Lower leg skin (tissue), 4 donors: ENCODE results near the gene CHIC2. TPM values are rescaled to one million over a fixed set of nuclear protein-coding genes. Genes with fewer than 3 reads are reported as not detected.

Experiments
- DNase-seq, 2 donors: peaks; one replicate each; pipeline ENCODE4 v3.0.0-alpha.2; 2019; ENCODE audit warnings: low spot score in 2 of 2
- H3K4me3 ChIP-seq: fragments of 200-600 bp; sonication (generic); 2 replicates; pipeline ENCODE4 v1.5.1; 2017; ENCODE audit warnings: mild to moderate bottlenecking, low read depth; ENCODE audit not compliant: poor library complexity, severe bottlenecking
- POLR2A ChIP-seq, 2 donors: fragments of 450-650 bp; IDR thresholded peaks; one replicate each; pipeline ENCODE4 v1.6.1; 2016 to 2017; ENCODE audit warnings: antibody characterized with exemption in 2 of 2, mild to moderate bottlenecking in 1 of 2, moderate library complexity in 1 of 2
- WGBS, 2 donors: methylation state at CpG; one replicate each; pipeline ENCODE4 v1.1.5; 2018; 5-methylcytosine and 5-hydroxymethylcytosine counted together
- intact Hi-C: fragments of 100-400 bp; cut with DNase I; formaldehyde crosslinking; loops from one replicate; pipeline ENCODE4 v1.15.0; 2023; ENCODE audit warnings: low total_unique reads
- total RNA-seq, 4 donors: library from RNA; depleted of rRNA; stranded (reverse); fragments of >200 nt; gene quantifications; one replicate each; pipeline ENCODE4 v1.1.0, GENCODE V29; 2016
- TF ChIP-seq, protein P1 (sequence below), 3 donors: fragments of 450-650 bp; IDR thresholded peaks; one replicate each; pipeline ENCODE4 v1.5.1; 2016; ENCODE audit warnings: antibody characterized with exemption in 3 of 3, mild to moderate bottlenecking in 3 of 3, moderate library complexity in 2 of 3

The CHIC2 gene
- total RNA-seq, 4 donors from 2014 or later = 63.0 to 80.7 (median 69.8) TPM

GRCh38 chr4:54065282-54066087, 1.1 kb upstream of the CHIC2 start:
- 32 to 47% methylated on average over 6 of the region's 6 CpGs for WGBS, 2 donors
- TF ChIP-seq, protein P1, sequence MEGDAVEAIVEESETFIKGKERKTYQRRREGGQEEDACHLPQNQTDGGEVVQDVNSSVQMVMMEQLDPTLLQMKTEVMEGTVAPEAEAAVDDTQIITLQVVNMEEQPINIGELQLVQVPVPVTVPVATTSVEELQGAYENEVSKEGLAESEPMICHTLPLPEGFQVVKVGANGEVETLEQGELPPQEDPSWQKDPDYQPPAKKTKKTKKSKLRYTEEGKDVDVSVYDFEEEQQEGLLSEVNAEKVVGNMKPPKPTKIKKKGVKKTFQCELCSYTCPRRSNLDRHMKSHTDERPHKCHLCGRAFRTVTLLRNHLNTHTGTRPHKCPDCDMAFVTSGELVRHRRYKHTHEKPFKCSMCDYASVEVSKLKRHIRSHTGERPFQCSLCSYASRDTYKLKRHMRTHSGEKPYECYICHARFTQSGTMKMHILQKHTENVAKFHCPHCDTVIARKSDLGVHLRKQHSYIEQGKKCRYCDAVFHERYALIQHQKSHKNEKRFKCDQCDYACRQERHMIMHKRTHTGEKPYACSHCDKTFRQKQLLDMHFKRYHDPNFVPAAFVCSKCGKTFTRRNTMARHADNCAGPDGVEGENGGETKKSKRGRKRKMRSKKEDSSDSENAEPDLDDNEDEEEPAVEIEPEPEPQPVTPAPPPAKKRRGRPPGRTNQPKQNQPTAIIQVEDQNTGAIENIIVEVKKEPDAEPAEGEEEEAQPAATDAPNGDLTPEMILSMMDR (IDR thresholded peaks at IDR 0.05) = no peak
- TF ChIP-seq POLR2A (IDR thresholded peaks at IDR 0.05) = no peak
- no peak overlapping the region for H3K4me3 ChIP-seq
- DNase-seq = no peak
- intact Hi-C loops = no loop called here

DNA sequence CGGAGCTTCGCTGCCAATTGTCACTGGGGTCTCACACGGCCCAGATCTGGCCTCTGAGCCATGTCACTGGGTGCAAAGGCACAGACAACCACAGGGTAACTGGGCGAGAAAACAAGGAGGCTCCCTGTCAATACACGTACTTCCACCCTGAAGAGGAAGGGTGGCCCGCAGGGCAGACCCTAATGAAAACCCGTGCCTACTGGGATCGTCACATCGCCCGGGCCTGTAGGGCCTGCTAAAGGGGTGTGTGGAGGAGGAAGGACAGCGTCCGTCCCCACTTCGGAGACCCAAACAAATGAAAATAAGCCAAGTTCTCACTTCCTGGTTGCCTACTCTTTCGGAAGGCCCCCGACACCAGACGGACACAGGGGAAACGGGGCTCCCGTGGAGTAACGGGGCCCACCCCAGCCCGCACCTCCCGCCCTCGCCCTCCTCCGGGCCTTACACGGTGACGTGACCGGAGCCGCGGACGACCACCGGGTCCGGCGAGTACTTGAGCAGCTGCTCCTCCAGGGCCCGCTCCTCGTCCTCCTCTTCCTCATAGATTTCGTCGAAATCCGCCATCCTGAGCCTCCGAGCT, 578 bp downstream of the CHIC2 start:
- TF ChIP-seq, protein P1 (IDR thresholded peaks at IDR 0.05) = no peak
- no peak for TF ChIP-seq POLR2A (IDR thresholded peaks at IDR 0.05)
- DNase-seq = peak; percentile 39 to 90
- intact Hi-C loops = no loop called here
- H3K4me3 ChIP-seq = peak overlapping the region; percentile 98
- 0 to 1% methylated on average over 10 to 26 of the region's 38 CpGs for WGBS, 2 donors

DNA sequence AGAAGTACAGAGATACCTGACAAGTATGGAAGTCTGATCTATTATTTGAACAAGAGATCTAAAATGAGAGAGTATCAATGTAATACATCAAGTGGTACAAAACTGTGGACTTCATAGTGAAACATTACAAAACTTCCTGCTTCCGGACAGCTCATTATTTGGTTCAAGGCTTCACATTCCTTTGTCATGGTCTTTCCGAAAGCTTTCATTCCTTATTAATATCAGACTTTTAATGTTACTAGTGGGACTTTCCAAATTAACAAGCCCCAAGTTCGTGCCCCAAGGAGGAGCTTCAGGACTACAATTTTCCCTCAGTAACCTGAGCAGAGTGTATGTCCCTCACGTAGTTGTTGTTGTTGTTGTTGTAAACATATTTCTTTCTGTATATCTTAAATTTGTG, 1.2 kb downstream of the CHIC2 start:
- no peak for DNase-seq
- 0% methylated on average over 4 of the region's 4 CpGs for WGBS, 2 donors
- no peak for TF ChIP-seq POLR2A (IDR thresholded peaks at IDR 0.05)
- TF ChIP-seq, protein P1 (IDR thresholded peaks at IDR 0.05) = no peak
- peak overlapping the region; percentile 98 for H3K4me3 ChIP-seq
- intact Hi-C loops = no loop called here

DNA sequence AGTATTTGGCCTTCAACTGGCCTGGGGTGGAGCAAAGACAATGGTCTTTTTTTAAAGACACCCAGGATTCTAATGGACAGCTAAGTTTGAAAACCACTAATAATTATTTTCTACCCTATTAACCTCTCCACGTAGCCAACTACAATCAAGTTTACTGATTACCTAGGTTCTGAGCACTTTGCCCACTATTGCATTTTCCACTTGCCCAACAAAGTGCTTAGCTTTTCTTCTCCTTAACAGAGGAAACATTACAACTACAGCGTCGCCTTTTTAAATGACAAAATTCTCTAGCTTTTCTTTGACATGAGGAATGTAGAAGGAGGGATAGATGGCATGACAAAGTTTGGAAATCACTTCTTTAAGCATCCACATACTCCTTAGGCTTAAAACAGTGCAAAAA, 2.0 kb downstream of the CHIC2 start:
- no peak for TF ChIP-seq POLR2A (IDR thresholded peaks at IDR 0.05)
- TF ChIP-seq, protein P1 (IDR thresholded peaks at IDR 0.05) = no peak
- intact Hi-C loops = no loop called here
- DNase-seq = no peak
- 53 to 63% methylated on average over 3 of the region's 3 CpGs for WGBS, 2 donors
- no peak overlapping the region for H3K4me3 ChIP-seq

DNA sequence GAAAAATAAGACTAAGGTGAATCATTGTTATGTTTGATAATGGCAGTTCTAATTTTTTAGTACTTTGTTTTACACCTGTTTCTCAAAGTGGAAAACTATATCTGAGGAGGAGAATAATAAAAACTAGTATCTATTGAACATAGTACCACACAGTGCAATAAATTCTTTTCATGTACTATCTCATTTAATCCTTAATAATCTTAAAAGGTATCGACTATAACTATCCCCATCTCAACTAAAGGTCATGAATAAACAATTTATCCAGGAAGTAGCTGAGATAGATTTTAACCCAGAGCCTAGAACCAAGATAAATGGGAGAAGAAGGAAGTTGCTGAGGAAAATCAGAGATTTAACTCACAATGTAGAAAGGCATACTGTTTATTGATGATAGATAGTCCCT, 2.5 kb downstream of the CHIC2 start:
- 92 to 95% methylated on average over 1 of the region's 1 CpG for WGBS, 2 donors
- no peak overlapping the region for H3K4me3 ChIP-seq
- intact Hi-C loops = no loop called here
- no peak for DNase-seq
- TF ChIP-seq, protein P1 (IDR thresholded peaks at IDR 0.05) = no peak
- TF ChIP-seq POLR2A (IDR thresholded peaks at IDR 0.05) = no peak
